Activated CD4-positive, alpha-beta T cell treated with anti-CD3 and anti-CD28 coated beads, Interleukin-10, Interleukin-2, amounts not matched to agents 100 ng/mL and 50 ng/mL, durations not matched to agents 16 hours and 8 hours (primary cell): ENCODE measurements around the gene HMMR.
"Not testable (repeated sequence)": the region's sequence is repeated elsewhere in the genome, so short reads cannot be mapped to it uniquely, and the experiment has no call there.

Experiments used
- DNase-seq: peaks from one replicate; pipeline ENCODE4 v3.0.0-alpha.2; 2020

Gene HMMR

GRCh38 chr5:163508753-163509152 lies 48.3 kb downstream of the HMMR start:
- no peak for DNase-seq

GRCh38 chr5:163509291-163509951 lies 49.0 kb downstream of the HMMR start:
- DNase-seq, result no peak

GRCh38 chr5:163512526-163512925 lies 52.1 kb downstream of the HMMR start:
- DNase-seq, result no peak

GRCh38 chr5:163525096-163525495 lies 64.7 kb downstream of the HMMR start:
- DNase-seq, result no peak

- no peak for DNase-seq
Observed at GRCh38 chr5:163529698-163530097, 69.3 kb downstream of the HMMR start.

- no peak for DNase-seq
Observed at GRCh38 chr5:163531272-163531671, 70.8 kb downstream of the HMMR start.

GRCh38 chr5:163532171-163533084 lies 72.0 kb downstream of the HMMR start:
- no peak for DNase-seq

GRCh38 chr5:163533223-163533622 lies 72.8 kb downstream of the HMMR start:
- DNase-seq, result no peak

GRCh38 chr5:163534492-163535094 lies 74.2 kb downstream of the HMMR start:
- no peak for DNase-seq

GRCh38 chr5:163535290-163535689 lies 74.9 kb downstream of the HMMR start:
- DNase-seq, result no peak

- DNase-seq, result not testable (repeated sequence)
Observed at GRCh38 chr5:163536442-163536841, 76.0 kb downstream of the HMMR start.

GRCh38 chr5:163540696-163541095 lies 80.3 kb downstream of the HMMR start:
- no peak for DNase-seq
